SK-N-SH (cell line): Measurements from ENCODE around the gene JOSD1. TPM values are rescaled to one million over a fixed set of nuclear protein-coding genes. Genes with fewer than 3 reads are reported as not detected.

Source experiments
- CTCF ChIA-PET: fragments of 300-600, 350-600 bp; formaldehyde crosslinking; extraction: SDS; loops from one replicate; lab custom pipeline; 2021; lab: Yijun Ruan, JAX
- POLR2A ChIA-PET: fragments of 350-600 bp; sonication (Branson Sonifier 250); formaldehyde crosslinking; extraction: SDS; loops from one replicate; lab custom pipeline; 2020; ENCODE audit warnings: antibody characterized with exemption, inconsistent platforms; lab: Yijun Ruan, JAX
- DNase-seq: peaks from one replicate; pipeline ENCODE4 v3.0.0; 2012
- H2AFZ ChIP-seq: fragments of 200-600 bp; sonication (generic); 2 replicates; pipeline ENCODE4 v1.8.1; 2016; ENCODE audit warnings: antibody characterized with exemption, mild to moderate bottlenecking, low read depth
- H3F3A ChIP-seq: fragments of 200-600 bp; sonication (generic); replicated peaks from 2 replicates; pipeline ENCODE3; 2016; ENCODE audit warnings: antibody characterized with exemption, mild to moderate bottlenecking; ENCODE audit not compliant: insufficient read depth
- H3K27ac ChIP-seq, 2 experiments: fragments of 200-500 bp in 1 of 2; fragments of 200-600 bp in 1 of 2; sonication (Bioruptor generic) in 1 of 2; sonication (generic), shearing (Covaris generic) in 1 of 2; 2 replicates each; pipeline versions ENCODE4 v1.5.1 to v1.6.1; 2014 to 2016; ENCODE audit warnings: low read depth in 2 of 2, inconsistent platforms in 1 of 2, low read length in 1 of 2, mild to moderate bottlenecking in 1 of 2, mixed read lengths in 1 of 2
- H3K27me3 ChIP-seq: fragments of 200-600 bp; sonication (generic), shearing (Covaris generic); 2 replicates; pipeline ENCODE4 v1.6.1; 2016; ENCODE audit warnings: mixed run types; ENCODE audit not compliant: insufficient read depth
- H3K36me3 ChIP-seq, 2 experiments: fragments of 200-500 bp in 1 of 2; fragments of 200-600 bp in 1 of 2; sonication (Bioruptor generic) in 1 of 2; sonication (generic) in 1 of 2; replicated peaks in 1 of 2; 2 replicates each; pipeline versions ENCODE3 to v1.5.1; 2014 to 2016; ENCODE audit warnings: low read length in 1 of 2, mild to moderate bottlenecking in 1 of 2; ENCODE audit not compliant: insufficient read depth in 2 of 2, control insufficient read depth in 1 of 2
- H3K4me1 ChIP-seq, 2 experiments: fragments of 200-500 bp in 1 of 2; fragments of 200-600 bp in 1 of 2; sonication (Bioruptor generic) in 1 of 2; sonication (generic), shearing (Covaris generic) in 1 of 2; 2 replicates each; pipeline versions ENCODE4 v1.5.1 to v1.6.1; 2014 to 2016; ENCODE audit warnings: low read depth in 1 of 2, low read length in 1 of 2, mixed run types in 1 of 2; ENCODE audit not compliant: insufficient read depth in 2 of 2, control insufficient read depth in 1 of 2
- H3K4me2 ChIP-seq: fragments of 200-600 bp; sonication (generic), shearing (Covaris generic); 2 replicates; pipeline ENCODE4 v1.6.1; 2017; ENCODE audit warnings: mixed run types
- H3K4me3 ChIP-seq, 2 experiments: fragments of 200-500 bp in 1 of 2; fragments of 200-600 bp in 1 of 2; sonication (Bioruptor generic) in 1 of 2; sonication (generic), shearing (Covaris generic) in 1 of 2; 2 replicates each; pipeline versions ENCODE4 v1.5.1 to v1.8.1; 2014 to 2016; ENCODE audit warnings: low read depth in 2 of 2, inconsistent platforms in 1 of 2, low read length in 1 of 2, mild to moderate bottlenecking in 1 of 2, mixed read lengths in 1 of 2, moderate library complexity in 1 of 2
- H3K79me2 ChIP-seq: fragments of 200-600 bp; sonication (generic); 2 replicates; pipeline ENCODE4 v1.8.1; 2017; ENCODE audit warnings: mild to moderate bottlenecking; ENCODE audit not compliant: insufficient read depth
- H3K9ac ChIP-seq: fragments of 200-600 bp; sonication (generic); 2 replicates; pipeline ENCODE4 v1.6.1; 2017; ENCODE audit warnings: mixed run types
- H3K9me2 ChIP-seq: fragments of 200-600 bp; sonication (generic); 2 replicates; pipeline ENCODE4 v1.6.1; 2017; ENCODE audit warnings: mixed run types
- H3K9me3 ChIP-seq: fragments of 200-600 bp; sonication (generic); 2 replicates; pipeline ENCODE4 v1.6.1; 2017; ENCODE audit warnings: mixed run types, mild to moderate bottlenecking, moderate library complexity
- H4K20me1 ChIP-seq: fragments of 200-600 bp; sonication (generic); 2 replicates; pipeline ENCODE4 v1.6.1; 2017; ENCODE audit warnings: mild to moderate bottlenecking, mixed run types; ENCODE audit not compliant: insufficient read depth
- ELF1 ChIP-seq: IDR thresholded peaks from 2 replicates; pipeline ENCODE4 v1.4.0; 2012
- EP300 ChIP-seq, 2 experiments: IDR thresholded peaks; 2 replicates each; pipeline versions ENCODE4 v1.4.0 to v1.6.1; 2012; ENCODE audit warnings: borderline replicate concordance in 1 of 2, low read depth in 1 of 2, low read length in 1 of 2
- EZH2phosphoT487 ChIP-seq: fragments of 200-600 bp; sonication (generic); IDR thresholded peaks from 2 replicates; pipeline ENCODE4 v1.6.1; 2017; ENCODE audit warnings: low read depth, mixed run types, mild to moderate bottlenecking, antibody characterized with exemption, moderate library complexity, borderline replicate concordance
- GABPA ChIP-seq: IDR thresholded peaks from 2 replicates; pipeline ENCODE4 v1.4.0; 2012; ENCODE audit warnings: low read depth, mild to moderate bottlenecking
- IRF3 ChIP-seq: fragments of 150-350 bp; IDR thresholded peaks from 2 replicates; pipeline ENCODE4 v1.6.1; 2016; ENCODE audit warnings: mild to moderate bottlenecking, low read depth, low read length
- JUND ChIP-seq: IDR thresholded peaks from 2 replicates; pipeline ENCODE4 v1.4.0; 2012
- MAX ChIP-seq: IDR thresholded peaks from 2 replicates; pipeline ENCODE4 v1.4.0; 2012; ENCODE audit warnings: low read depth
- MEF2A ChIP-seq: IDR thresholded peaks from 2 replicates; pipeline ENCODE4 v1.4.0; 2012; ENCODE audit warnings: low read depth, borderline replicate concordance
- MXI1 ChIP-seq: IDR thresholded peaks from 2 replicates; pipeline ENCODE4 v1.6.1; 2012; ENCODE audit warnings: mild to moderate bottlenecking, low read depth, low read length, improper control_type of control experiment
- NFIC ChIP-seq: IDR thresholded peaks from 2 replicates; pipeline ENCODE4 v1.4.0; 2012; ENCODE audit warnings: borderline replicate concordance
- NRF1 ChIP-seq: IDR thresholded peaks from 2 replicates; pipeline ENCODE4 v1.6.1; 2012; ENCODE audit warnings: low read depth, mild to moderate bottlenecking, low read length
- POLR2AphosphoS5 ChIP-seq: IDR thresholded peaks from 2 replicates; pipeline ENCODE4 v1.6.1; 2012; ENCODE audit warnings: low read depth, low read length
- RCOR1 ChIP-seq: fragments of 150-350 bp; IDR thresholded peaks from 2 replicates; pipeline ENCODE4 v1.6.1; 2017; ENCODE audit warnings: antibody characterized with exemption, low read length
- RFX5 ChIP-seq: IDR thresholded peaks from 2 replicates; pipeline ENCODE4 v1.6.1; 2012; ENCODE audit warnings: mild to moderate bottlenecking, improper control_type of control experiment, low read length
- RXRA ChIP-seq: IDR thresholded peaks from 2 replicates; pipeline ENCODE4 v1.4.0; 2012; ENCODE audit warnings: low read depth, mild to moderate bottlenecking, borderline replicate concordance
- SIN3A ChIP-seq: IDR thresholded peaks from 2 replicates; pipeline ENCODE4 v1.6.1; 2012; ENCODE audit warnings: low read depth, mild to moderate bottlenecking, low read length, moderate library complexity, borderline replicate concordance
- USF1 ChIP-seq: IDR thresholded peaks from 2 replicates; pipeline ENCODE4 v1.4.0; 2012; ENCODE audit warnings: low read depth, borderline replicate concordance
- YY1 ChIP-seq: IDR thresholded peaks from 2 replicates; pipeline ENCODE4 v1.4.0; 2012; ENCODE audit warnings: low read depth, mild to moderate bottlenecking
- ZBTB33 ChIP-seq: IDR thresholded peaks from 2 replicates; pipeline ENCODE4 v1.4.0; 2012; ENCODE audit warnings: low read depth, borderline replicate concordance
- WGBS: methylation state at CpG from one replicate; pipeline ENCODE4 v1.1.6; 2017; ENCODE audit warnings: low lambda C conversion rate; 5-methylcytosine and 5-hydroxymethylcytosine counted together
- polyA plus RNA-seq, 3 experiments: library from polyadenylated mRNA; depleted of rRNA; stranded (reverse); fragments of >200 nt; gene quantifications; 2 replicates each; pipeline ENCODE4 v1.2.3, GENCODE V29; 2012
- small RNA-seq, 7 experiments: library from RNA; depleted of rRNA; stranded (forward); fragments of <200 nt; gene quantifications; one replicate each; pipeline ENCODE3, GENCODE V24; 2012

The JOSD1 gene
- polyA plus RNA-seq, 1 of the 3 experiments (the other 2 are of a cell fraction): 17.8 TPM

GRCh38 chr22:38638216-38638615 is 62.5 kb downstream of the JOSD1 start:
- no peaks in the 10 kb centered on the region for H3K4me1 ChIP-seq
- no peaks in the 10 kb centered on the region for H3F3A ChIP-seq
- peaks cover 0 to 3% of the 10 kb centered on the region in 2 experiments for H3K36me3 ChIP-seq
- TF ChIP-seq IRF3 (no peak), NRF1 (no peak), MXI1 (no peak), RXRA (no peak), ZBTB33 (no peak), NFIC (no peak), YY1 (no peak), EP300 (IDR thresholded peaks at IDR 0.05; ENCODE audit: borderline replicate concordance in 1 of 2, low read depth in 1 of 2, low read length in 1 of 2) (no peak), RFX5 (no peak), GABPA (no peak), SIN3A (no peak), MAX (no peak), USF1 (no peak), RCOR1 (no peak), ELF1 (no peak), MEF2A (no peak), EZH2phosphoT487 (no peak), POLR2AphosphoS5 (no peak), JUND (no peak)
- H2AFZ ChIP-seq: no peak overlapping the region
- DNase-seq: no peak
- POLR2A ChIA-PET: no interaction called here
- no peaks in the 10 kb centered on the region for H3K27me3 ChIP-seq
- H3K4me2 ChIP-seq: no peak overlapping the region
- CTCF ChIA-PET: interaction anchor here (1.2 kb wide), 1 partner anchor 586 kb away, joined by 4 read pairs; no protein-coding TSS in a partner anchor
- no peak overlapping the region for H3K9ac ChIP-seq
- H3K9me3 ChIP-seq: no peaks in the 10 kb centered on the region
- H3K79me2 ChIP-seq: no peaks in the 10 kb centered on the region
- no peak overlapping the region for H3K4me3 ChIP-seq
- no peaks in the 10 kb centered on the region for H3K9me2 ChIP-seq
- no peaks in the 10 kb centered on the region for H4K20me1 ChIP-seq
- WGBS: 100% methylated on average over 1 of the region's 2 CpGs
- no peak overlapping the region for H3K27ac ChIP-seq

Small RNA genes lying within 50 kb of the gene (small RNA-seq; reads per million reads assigned to genes)
- gene AL021707.8: 0 to 0.98 (median 0) reads per million in 7 experiments

Other genes starting within 250 kb of the JOSD1 start
- gene KCNJ4, start 245.7 kb downstream of the JOSD1 start, polyA plus RNA-seq (2012; rRNA removed): not detected in 2 replicates
- gene KDELR3, start 232.8 kb downstream of the JOSD1 start, polyA plus RNA-seq (2012; rRNA removed): 16.5 and 17.1 TPM in 2 replicates
- 111 and 178 TPM in 2 replicates for gene DDX17, start 194.6 kb downstream of the JOSD1 start, polyA plus RNA-seq (2012; rRNA removed)
- gene DMC1, start 130.8 kb downstream of the JOSD1 start, polyA plus RNA-seq (2012; rRNA removed): not detected in 2 replicates
- 1.2 and 1.9 TPM in 2 replicates for gene FAM227A, start 44.6 kb downstream of the JOSD1 start, polyA plus RNA-seq (2012; rRNA removed)
- 21.8 and 23.4 TPM in 2 replicates for gene CBY1, start 44.3 kb downstream of the JOSD1 start, polyA plus RNA-seq (2012; rRNA removed)
- 33.1 and 33.6 TPM in 2 replicates for gene TOMM22, start 19.0 kb downstream of the JOSD1 start, polyA plus RNA-seq (2012; rRNA removed)
- 11.9 and 15.2 TPM in 2 replicates for gene GTPBP1, start 5.0 kb upstream of the JOSD1 start, polyA plus RNA-seq (2012; rRNA removed)
- gene SUN2, start 55.1 kb upstream of the JOSD1 start, polyA plus RNA-seq (2012; rRNA removed): 9.0 and 10.2 TPM in 2 replicates
- 15.1 and 17.6 TPM in 2 replicates for gene DNAL4, start 93.2 kb upstream of the JOSD1 start, polyA plus RNA-seq (2012; rRNA removed)
- 1.1 and 1.2 TPM in 2 replicates for gene NPTXR, start 143.1 kb upstream of the JOSD1 start, polyA plus RNA-seq (2012; rRNA removed)
- gene CBX6, start 171.3 kb upstream of the JOSD1 start, polyA plus RNA-seq (2012; rRNA removed): 3.4 and 5.4 TPM in 2 replicates